Adrenal gland (tissue), 12 donors: ENCODE results near the gene RIT2. TPM values are rescaled to one million over a fixed set of nuclear protein-coding genes. Genes with fewer than 3 reads are reported as not detected.

Experiments
- DNase-seq, 7 donors: peaks; one replicate each; pipeline ENCODE4 v3.0.0-alpha.2; 2019 to 2020
- H3K27ac ChIP-seq, 5 donors: fragments of 200-600 bp; sonication (generic) in 4 of 5; 1 replicate in 3 of 5; 2 replicates in 2 of 5; pipeline versions ENCODE4 v1.5.1 to v1.8.0; 2016 to 2020; ENCODE audit warnings: mild to moderate bottlenecking in 1 of 5
- H3K27me3 ChIP-seq: fragments of 200-600 bp; 2 replicates; pipeline ENCODE4 v1.8.0; 2021
- H3K36me3 ChIP-seq, 2 donors: fragments of 200-600 bp; replicated peaks in 1 of 2; 1 replicate in 1 of 2; 2 replicates in 1 of 2; pipeline versions ENCODE4 v1.5.1 to v1.8.0; 2018 to 2022
- H3K4me1 ChIP-seq, 2 donors: fragments of 200-600 bp; replicated peaks in 1 of 2; 1 replicate in 1 of 2; 2 replicates in 1 of 2; pipeline versions ENCODE4 v1.5.1 to v1.8.0; 2018 to 2021
- H3K4me3 ChIP-seq, 4 donors: fragments of 200-600 bp; sonication (generic) in 3 of 4; one replicate each; pipeline ENCODE4 v1.5.1; 2016 to 2018
- H3K9me3 ChIP-seq, 3 donors: fragments of 200-600 bp; sonication (generic) in 1 of 3; replicated peaks in 1 of 3; 1 replicate in 2 of 3; 2 replicates in 1 of 3; pipeline versions ENCODE4 v1.5.1 to v1.8.0; 2016 to 2021
- CTCF ChIP-seq, 6 experiments: fragments of 450-650 bp in 4 of 6; fragments of 200-600 bp in 2 of 6; sonication (generic) in 1 of 6; IDR thresholded peaks; 1 replicate in 5 of 6; 2 replicates in 1 of 6; pipeline versions ENCODE4 v1.5.1 to v1.8.0; 2016 to 2021; ENCODE audit warnings: antibody characterized with exemption in 6 of 6, mild to moderate bottlenecking in 2 of 6, moderate library complexity in 1 of 6
- POLR2A ChIP-seq, 2 donors: fragments of 450-650 bp; IDR thresholded peaks; one replicate each; pipeline ENCODE4 v1.6.1; 2017; ENCODE audit warnings: antibody characterized with exemption in 2 of 2, mild to moderate bottlenecking in 2 of 2, moderate library complexity in 1 of 2
- WGBS, 4 donors: extraction: QIAGEN DNeasy Blood & Tissue Kit in 2 of 4; methylation state at CpG; one replicate each; pipeline versions ENCODE4 v1.1.5 to v1.1.7; 2013 to 2017; 5-methylcytosine and 5-hydroxymethylcytosine counted together
- intact Hi-C, 2 donors: fragments of 100-400 bp; cut with DNase I; formaldehyde crosslinking; loops; one replicate each; pipeline versions ENCODE4 v1.14.1 to v1.15.0; 2022 to 2023
- polyA plus RNA-seq, 3 donors: library from polyadenylated mRNA; stranded (reverse); fragments of 200-250 nt in 2 of 3; fragments of 350-450 nt in 1 of 3; fragmentation: Illumina TruSeq in 1 of 3; extraction: RNeasy Lipid Tissue Mini Kit (QIAGEN cat#74804) in 1 of 3; gene quantifications; one replicate each; pipeline ENCODE4 v1.2.3, GENCODE V29; 2013 to 2014
- total RNA-seq, 9 donors: library from RNA; depleted of rRNA in 4 of 9; stranded (reverse); fragments of >200 nt in 4 of 9; fragments of 120-200 nt in 1 of 9; fragmentation: NEBNext Ultra II Directional in 1 of 9; extraction: Animal tissue kit (Norgen Biotek cat#: 25700) in 1 of 9; gene quantifications; one replicate each; pipeline versions ENCODE4 v1.1.0 to v1.2.4, GENCODE V29; 2013 to 2023
- donor health status: healthy with polysubstance abuse.
- donor health status: Bipolar disorder and iron deficiency.
- donor health status: DM: yes; HTN: yes; CAD: no.
- donor health status: DM: no; HTN: no; CAD: no.
- donor health status: DM: no; HTN: no; CAD: no.
- donor health status: DM: yes; HTN: yes; CAD: no.

Gene RIT2
- total and polyA plus RNA-seq, 12 donors: 0.20 to 0.99 (median 0.28) TPM; not detected in 7

- no peaks in the 10 kb centered on the region for H3K36me3 ChIP-seq
- no peaks in the 10 kb centered on the region for H3K4me1 ChIP-seq
- WGBS, 4 donors: 52 to 65% (median 53%) methylated on average over 2 of the region's 2 CpGs
- no peaks in the 10 kb centered on the region for H3K27me3 ChIP-seq
- no peaks in the 10 kb centered on the region for H3K9me3 ChIP-seq
- intact Hi-C loops: no loop called here
- no peak overlapping the region for H3K27ac ChIP-seq
- no peak for DNase-seq
- H3K4me3 ChIP-seq: no peak overlapping the region
- TF ChIP-seq CTCF (IDR thresholded peaks at IDR 0.05): no peak
These were observed 260.9 kb downstream of the RIT2 start for GRCh38 chr18:42854558-42854957.

- Histone ChIP-seq H3K4me1 (no peaks in the 10 kb centered on the region), H3K27me3 (no peaks in the 10 kb centered on the region), H3K36me3 (no peaks in the 10 kb centered on the region), H3K9me3 (no peaks in the 10 kb centered on the region), H3K27ac (no peak overlapping the region), H3K4me3 (no peak overlapping the region)
- TF ChIP-seq CTCF (IDR thresholded peaks at IDR 0.05) (no peak), POLR2A (IDR thresholded peaks at IDR 0.05) (no peak)
- 62 to 72% (median 66%) methylated on average over 5 of the region's 5 CpGs for WGBS, 4 donors
- no peak for DNase-seq
- intact Hi-C loops: no loop called here
These were observed 265.1 kb downstream of the RIT2 start for GRCh38 chr18:42850174-42851083.

GRCh38 chr18:42839408-42839807 is 276.1 kb downstream of the RIT2 start:
- Histone ChIP-seq H3K27me3 (no peaks in the 10 kb centered on the region), H3K4me1 (no peaks in the 10 kb centered on the region), H3K27ac (no peak overlapping the region), H3K4me3 (no peak overlapping the region), H3K9me3 (no peaks in the 10 kb centered on the region), H3K36me3 (no peaks in the 10 kb centered on the region)
- DNase-seq: no peak
- intact Hi-C loops: no loop called here
- TF ChIP-seq POLR2A (IDR thresholded peaks at IDR 0.05) (no peak), CTCF (IDR thresholded peaks at IDR 0.05) (no peak)
- 46 to 67% (median 57%) methylated on average over 1 of the region's 1 CpG for WGBS, 4 donors

DNA sequence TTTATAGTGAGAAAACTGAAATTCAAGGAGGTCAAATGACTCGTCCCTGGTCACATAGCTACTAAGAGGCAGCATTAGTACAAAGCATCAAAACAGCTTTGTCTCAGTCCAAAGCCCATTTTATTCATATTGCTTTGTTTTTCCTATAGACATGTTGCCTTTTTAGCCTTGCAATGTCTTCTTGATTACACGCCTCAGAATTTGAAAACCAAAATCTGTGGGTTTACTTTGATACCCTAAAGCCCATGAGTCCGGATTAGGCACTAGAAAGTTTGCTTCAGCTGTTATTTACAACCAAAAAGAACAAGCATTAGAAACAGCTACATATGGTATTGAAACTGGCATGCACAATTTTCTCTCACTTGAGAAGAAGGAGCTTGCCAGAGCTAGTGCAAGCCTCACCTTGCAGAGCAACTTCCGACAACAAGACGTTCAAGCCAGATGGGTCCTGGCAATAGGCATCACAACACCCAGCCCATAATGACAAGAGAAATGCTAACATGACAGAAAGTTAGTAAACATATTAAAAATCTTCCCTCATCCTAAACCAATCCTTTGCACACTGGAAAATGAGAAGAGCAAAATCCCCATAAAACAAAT is 276.8 kb downstream of the RIT2 start:
- Histone ChIP-seq H3K27me3 (no peaks in the 10 kb centered on the region), H3K9me3 (no peaks in the 10 kb centered on the region), H3K4me3 (no peak overlapping the region), H3K36me3 (no peaks in the 10 kb centered on the region), H3K4me1 (no peaks in the 10 kb centered on the region), H3K27ac (no peak overlapping the region)
- WGBS, 4 donors: 64 to 79% (median 73%) methylated on average over 5 of the region's 5 CpGs
- no peak for DNase-seq
- intact Hi-C loops: no loop called here
- no peak for TF ChIP-seq CTCF (IDR thresholded peaks at IDR 0.05)
